D341Med (cell line): Measurements from ENCODE around the gene CHST5.
A peak's percentile ranks its signal among the peaks of the same experiment; 100 is the strongest.

Source experiments
- DNase-seq: peaks from one replicate; pipeline ENCODE4 v3.0.0; 2012; ENCODE audit warnings: low spot score

The CHST5 gene

GRCh38 chr16:75535901-75536300, at the start of gene CHST5:
Gene CHST5, minus strand, starts transcription at chr16:75536108. Its CDS starts 5,724 bp downstream, at chr16:75530384.
- no peak for DNase-seq

GRCh38 chr16:75584108-75584507, 48.2 kb upstream of the CHST5 start:
- no peak for DNase-seq

GRCh38 chr16:75579281-75579834, 43.5 kb upstream of the CHST5 start:
- no peak for DNase-seq

- DNase-seq = no peak
These were observed 42.8 kb upstream of the CHST5 start for GRCh38 chr16:75578725-75579124.

- no peak for DNase-seq
These were observed 42.3 kb upstream of the CHST5 start for GRCh38 chr16:75578212-75578611.

GRCh38 chr16:75576384-75576811, 40.5 kb upstream of the CHST5 start:
- no peak for DNase-seq

- no peak for DNase-seq
These were observed 40.0 kb upstream of the CHST5 start for GRCh38 chr16:75575958-75576357.

GRCh38 chr16:75573955-75574354, 38.0 kb upstream of the CHST5 start:
- no peak for DNase-seq

GRCh38 chr16:75572864-75573542, 37.1 kb upstream of the CHST5 start:
- DNase-seq = no peak

GRCh38 chr16:75570396-75571065, 34.6 kb upstream of the CHST5 start:
- no peak for DNase-seq

GRCh38 chr16:75567911-75568310, 32.0 kb upstream of the CHST5 start:
- DNase-seq = no peak

- no peak for DNase-seq
These were observed 30.9 kb upstream of the CHST5 start for GRCh38 chr16:75566758-75567255.

GRCh38 chr16:75566040-75566757, 30.3 kb upstream of the CHST5 start, which contains the start of gene GABARAPL2:
Gene GABARAPL2, plus strand, starts transcription at chr16:75566379. Its CDS starts 108 bp downstream, at chr16:75566487.
- DNase-seq = peak; percentile 93

- no peak for DNase-seq
These were observed 29.7 kb upstream of the CHST5 start for GRCh38 chr16:75565640-75566039.

GRCh38 chr16:75559564-75560372, 23.9 kb upstream of the CHST5 start:
- DNase-seq = no peak

GRCh38 chr16:75558846-75559401, 23.0 kb upstream of the CHST5 start:
- no peak for DNase-seq

GRCh38 chr16:75556431-75556950, 20.6 kb upstream of the CHST5 start:
- no peak for DNase-seq

GRCh38 chr16:75555707-75556430, 20.0 kb upstream of the CHST5 start, which contains the start of gene TMEM231:
Gene TMEM231, minus strand, starts transcription at chr16:75556252. Its CDS starts 43 bp downstream, at chr16:75556209.
- DNase-seq = peak; percentile 94

- DNase-seq = peak; percentile 85
These were observed 19.4 kb upstream of the CHST5 start for GRCh38 chr16:75555213-75555706.

- DNase-seq = no peak
These were observed 17.0 kb upstream of the CHST5 start for GRCh38 chr16:75552951-75553350.
